HG02885 (cell line): ENCODE data around the gene RUNX1.

Experiments
- ATAC-seq: cut with Tn5 transposase; IDR thresholded peaks from one replicate; pipeline ENCODE4 v1.9.1; 2021; ENCODE audit warnings: mild to moderate bottlenecking; ENCODE audit not compliant: unreplicated experiment, poor library complexity

RUNX1 gene

GRCh38 chr21:34844013-34844923 is 204.8 kb downstream of the RUNX1 start:
- ATAC-seq, result no peak

GRCh38 chr21:34843562-34843961 is 205.5 kb downstream of the RUNX1 start:
- ATAC-seq, result no peak

DNA sequence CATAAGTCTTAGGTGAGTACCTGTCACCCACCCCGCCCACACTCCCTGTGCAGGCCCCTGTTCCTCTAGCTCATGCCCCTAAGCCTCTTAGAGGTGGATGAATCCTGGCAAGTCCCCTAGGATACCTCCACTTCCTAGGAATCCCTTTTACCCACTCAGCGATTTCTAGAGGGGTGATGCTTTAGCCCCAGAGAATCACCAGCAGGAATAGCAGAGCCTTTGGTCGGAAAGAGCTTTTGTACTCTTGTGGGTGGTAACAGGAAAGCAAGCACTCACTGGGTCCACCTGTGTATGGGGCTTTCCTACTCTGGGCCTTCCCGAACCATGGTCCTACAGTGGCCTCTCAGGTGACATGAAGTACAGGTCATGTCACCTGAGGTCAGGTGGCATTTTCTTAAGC is 207.9 kb downstream of the RUNX1 start:
- no peak for ATAC-seq

DNA sequence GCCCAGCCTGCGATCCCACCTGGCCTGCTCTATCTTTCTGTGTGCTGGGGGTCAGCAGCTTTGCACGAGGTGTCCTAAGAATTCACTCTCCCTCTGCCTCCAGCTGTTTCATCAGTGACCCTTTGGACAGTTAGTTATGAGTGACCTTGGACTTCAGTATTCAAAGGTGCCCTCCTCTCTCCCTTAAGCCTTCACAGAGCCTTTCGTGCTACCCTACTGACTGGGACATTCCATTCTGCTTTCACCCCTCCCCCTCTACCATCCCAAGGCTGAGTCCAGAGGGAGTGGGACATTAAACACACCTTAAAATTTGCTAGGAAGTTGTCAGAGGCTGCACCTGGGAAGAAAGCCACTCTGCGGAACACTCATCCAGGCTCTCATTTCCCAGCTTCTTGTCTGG is 208.4 kb downstream of the RUNX1 start:
- ATAC-seq, result no peak

DNA sequence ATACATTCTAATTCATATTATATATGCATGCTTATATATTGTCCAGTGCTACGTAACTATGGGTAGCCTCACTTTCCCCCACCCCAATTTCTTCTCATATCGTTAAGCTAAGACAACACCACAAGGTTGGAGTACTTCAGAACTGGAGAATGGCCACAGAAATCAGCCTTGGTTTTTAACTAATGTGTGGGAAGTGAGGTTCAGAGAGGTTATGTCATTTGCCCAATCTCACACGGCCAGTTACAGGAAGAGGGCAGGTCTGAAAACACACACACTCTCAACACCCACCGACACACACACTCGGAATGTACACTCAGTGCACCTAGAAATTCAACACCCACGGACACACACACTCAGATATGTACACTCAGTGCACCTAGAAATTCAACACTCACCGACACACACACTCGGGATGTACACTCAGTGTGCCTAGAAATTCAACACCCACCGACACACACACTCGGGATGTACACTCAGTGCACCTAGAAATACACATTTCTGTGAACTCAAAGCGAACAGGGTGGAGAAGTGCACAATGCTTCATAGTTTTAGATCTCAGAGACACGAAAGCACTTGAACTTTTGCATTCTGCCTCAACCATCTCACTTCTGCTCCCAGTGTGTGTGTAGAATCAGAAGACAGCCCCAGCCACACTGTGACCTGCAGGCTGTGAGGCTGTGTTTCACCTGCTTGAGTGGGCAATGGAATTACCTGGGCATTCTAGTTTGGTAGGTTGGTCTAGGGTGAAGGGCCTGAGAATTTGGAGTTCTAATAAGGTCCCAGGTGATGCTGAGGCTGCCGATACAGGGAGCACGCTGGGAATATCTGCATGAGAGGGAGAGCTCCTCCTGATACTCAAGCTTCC is 209.9 kb downstream of the RUNX1 start:
- ATAC-seq, result no peak

- no peak for ATAC-seq
Observed at GRCh38 chr21:34836933-34837505, 212.1 kb downstream of the RUNX1 start.

DNA sequence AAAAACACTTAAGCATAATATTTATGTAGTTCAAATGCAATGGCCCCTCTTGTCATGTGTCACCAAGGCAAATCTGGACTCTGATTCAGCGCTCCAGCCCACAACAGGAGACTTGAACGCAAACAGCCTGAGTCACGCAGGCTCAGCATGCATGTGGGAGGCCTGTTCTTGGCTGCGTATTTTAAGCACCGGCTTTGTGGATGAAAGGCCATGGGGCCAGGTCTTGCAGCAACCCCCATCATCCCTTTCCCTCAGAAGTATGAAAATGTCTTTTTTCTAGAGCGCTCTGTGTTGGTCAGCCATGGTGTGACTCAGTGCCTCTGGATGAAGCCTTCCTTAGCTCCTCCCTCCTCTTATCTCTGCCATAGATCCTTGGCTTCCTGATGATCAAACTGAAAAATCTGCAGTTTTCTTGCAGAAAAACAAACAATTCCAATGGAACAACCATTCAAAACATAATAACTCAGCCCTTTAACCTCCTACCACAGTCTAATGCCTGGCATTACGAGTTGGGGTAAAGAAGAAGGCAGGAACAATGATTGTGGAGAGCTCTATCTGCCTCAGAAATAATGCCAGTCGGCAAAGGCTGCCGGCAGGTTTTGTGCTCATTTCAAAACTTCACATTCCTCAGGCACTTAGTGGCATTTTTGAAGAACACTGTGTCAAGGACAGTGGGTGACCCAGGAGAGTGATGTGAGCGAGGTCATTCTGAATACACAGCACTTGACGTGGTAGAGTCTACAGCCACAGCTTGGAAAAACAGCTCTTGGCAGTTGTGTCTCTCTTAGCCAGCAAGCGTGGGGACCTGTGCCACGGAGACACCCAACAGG is 212.8 kb downstream of the RUNX1 start:
- ATAC-seq, result no peak

DNA sequence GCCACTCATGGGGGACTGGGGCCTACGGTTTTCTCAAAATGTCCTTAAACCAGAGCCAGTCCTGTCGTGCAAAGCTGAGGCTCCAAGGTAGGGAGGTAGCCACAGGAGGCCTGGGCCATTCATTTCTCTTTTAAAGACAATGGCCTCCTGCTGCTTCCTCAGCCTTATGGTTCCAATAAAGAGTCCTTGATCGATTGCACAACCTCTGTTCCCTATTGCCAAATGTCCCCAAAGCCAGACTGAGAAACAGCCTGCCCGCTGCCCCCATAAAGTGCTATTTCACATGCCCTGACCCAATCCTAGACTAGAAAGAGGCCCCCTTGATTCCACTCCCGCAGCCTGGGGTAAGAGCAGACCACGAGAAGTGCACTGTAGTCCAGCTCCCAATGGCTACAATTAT is 213.6 kb downstream of the RUNX1 start:
- ATAC-seq, result no peak

DNA sequence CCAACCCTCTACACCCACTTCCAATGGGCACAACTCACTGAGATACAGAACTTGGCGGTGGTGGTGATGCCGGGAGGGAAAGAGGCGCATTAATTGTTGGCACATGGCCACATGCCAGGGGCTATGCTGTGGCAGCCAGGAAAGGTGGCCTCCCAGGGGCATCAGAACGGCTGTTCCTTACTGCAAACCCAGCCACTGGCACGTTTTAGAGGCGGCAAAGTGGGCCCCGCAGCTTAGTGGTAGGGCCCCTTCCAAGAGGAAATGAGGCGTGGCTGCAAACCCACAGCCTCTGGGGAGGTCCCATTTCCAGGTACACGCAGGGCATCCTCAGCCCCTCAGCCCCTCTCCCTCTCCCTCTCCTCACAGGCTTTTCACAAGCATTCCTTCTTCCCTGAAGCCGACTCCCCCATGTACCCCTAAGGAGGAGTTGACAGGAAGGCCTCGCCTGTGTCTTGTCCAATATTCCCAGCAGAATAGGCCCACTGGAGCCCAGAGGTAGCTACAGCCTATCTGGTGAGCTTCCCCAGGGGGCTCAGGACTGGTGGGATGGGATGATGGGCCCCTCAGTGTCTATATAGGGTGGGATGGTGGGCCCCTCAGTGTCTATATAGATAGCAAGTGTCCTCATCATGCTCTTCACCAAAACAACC is 214.1 kb downstream of the RUNX1 start:
- ATAC-seq, result no peak

GRCh38 chr21:34834290-34834689 is 214.8 kb downstream of the RUNX1 start:
- no peak for ATAC-seq

GRCh38 chr21:34833465-34833864 is 215.6 kb downstream of the RUNX1 start:
- no peak for ATAC-seq

DNA sequence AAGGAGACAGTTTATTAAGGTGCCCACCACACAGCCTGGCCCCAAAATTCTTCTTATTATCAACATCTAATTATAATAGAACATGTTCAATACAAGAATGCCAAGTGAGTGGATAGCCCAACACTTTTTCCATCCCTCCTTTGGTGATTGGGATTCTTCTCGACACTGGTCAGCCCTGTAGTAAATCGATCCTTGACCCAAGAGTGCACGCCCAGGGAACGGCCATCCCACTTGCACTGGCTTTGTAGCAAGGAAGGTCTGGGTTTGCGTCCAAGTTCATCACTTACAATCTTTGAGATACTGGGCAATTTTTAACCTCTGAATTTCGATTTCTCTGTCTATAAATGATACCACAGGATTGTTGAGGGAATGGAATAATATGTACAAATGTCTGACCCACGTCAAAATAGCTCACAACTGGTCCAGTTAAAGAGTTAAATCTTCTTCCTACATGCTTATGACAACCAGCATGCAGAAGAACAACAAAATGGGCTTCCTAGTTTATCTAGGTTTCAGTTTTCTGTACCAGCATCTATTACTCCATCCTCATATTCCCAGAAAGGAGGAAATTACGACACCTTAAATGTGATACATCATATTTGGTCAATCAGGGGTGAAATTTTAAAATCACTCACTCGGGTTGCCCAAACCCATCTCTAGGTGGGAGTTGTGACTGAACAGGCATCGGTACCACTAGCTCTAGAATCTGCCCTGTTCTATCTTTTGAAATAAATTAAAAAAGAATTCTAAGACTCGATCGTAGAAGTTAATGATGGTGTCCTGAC is 218.5 kb downstream of the RUNX1 start:
- no peak for ATAC-seq

DNA sequence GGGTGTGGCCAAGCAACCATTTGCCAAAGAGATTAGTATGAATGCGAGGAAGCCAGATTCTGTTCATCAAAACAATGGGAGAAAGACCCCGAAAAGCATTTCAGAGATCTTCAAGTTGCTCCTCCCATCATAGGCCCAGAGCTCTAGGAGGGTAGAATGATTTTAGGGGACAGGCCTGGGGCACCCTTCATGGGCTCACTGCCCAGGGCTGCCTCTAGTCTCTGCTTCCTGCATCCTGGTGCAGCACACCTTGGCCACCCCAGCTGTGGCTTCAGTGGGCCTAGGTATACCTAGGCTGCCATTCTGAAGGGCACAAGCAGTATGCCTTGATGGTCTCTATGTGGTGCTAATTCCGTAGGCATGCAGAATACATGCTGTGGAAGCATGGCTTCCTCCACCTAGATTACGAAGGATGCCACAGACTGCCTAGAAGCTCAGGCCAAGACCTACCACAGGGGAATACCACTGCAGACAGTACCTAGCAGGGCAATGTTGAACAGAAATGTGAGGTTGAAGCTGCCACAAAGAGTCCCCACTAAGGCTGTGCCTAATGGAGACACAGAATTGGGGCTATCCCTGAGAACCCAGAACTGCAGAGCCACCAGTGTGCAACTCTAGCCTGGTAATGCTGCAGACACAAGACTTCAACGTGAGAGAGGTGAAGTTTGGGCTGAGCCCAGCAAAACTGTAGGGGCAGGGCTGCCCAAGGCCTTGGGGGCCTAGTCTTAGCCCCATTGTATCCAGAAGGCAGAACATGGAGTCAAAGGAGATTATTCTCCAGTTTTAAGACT is 221.5 kb downstream of the RUNX1 start:
- ATAC-seq, result no peak

GRCh38 chr21:34826836-34827235 is 222.3 kb downstream of the RUNX1 start:
- no peak for ATAC-seq

DNA sequence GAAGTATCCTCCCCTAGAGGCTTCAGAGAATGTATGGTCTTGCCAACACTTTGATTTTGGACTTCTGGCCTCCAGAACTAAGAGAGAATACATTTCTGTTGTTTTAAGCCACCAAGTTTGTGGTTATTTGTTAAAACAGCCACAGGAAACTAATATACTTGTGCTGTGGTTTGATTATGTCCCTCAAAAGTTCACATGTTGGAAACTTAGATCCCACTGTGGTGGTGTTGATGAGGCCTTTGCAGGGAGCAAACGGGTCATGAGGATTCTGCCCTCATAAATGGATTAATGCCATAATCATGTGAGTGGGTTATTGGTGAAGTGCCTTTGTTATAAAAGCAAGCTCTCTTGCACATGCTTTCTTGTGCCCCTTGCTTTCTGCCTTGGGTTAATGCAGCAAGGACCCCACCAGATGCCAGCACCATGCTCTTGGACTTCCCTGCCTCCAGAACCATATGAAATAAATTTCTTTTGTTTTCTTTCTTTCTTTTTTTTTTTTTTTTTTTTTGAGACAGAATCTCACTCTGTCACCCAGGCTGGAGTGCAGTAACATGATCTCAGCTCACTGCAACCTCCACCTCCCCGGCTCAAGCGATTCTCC is 223.1 kb downstream of the RUNX1 start:
- ATAC-seq, result no peak

GRCh38 chr21:34825101-34825500 is 224.0 kb downstream of the RUNX1 start:
- ATAC-seq, result no peak

DNA sequence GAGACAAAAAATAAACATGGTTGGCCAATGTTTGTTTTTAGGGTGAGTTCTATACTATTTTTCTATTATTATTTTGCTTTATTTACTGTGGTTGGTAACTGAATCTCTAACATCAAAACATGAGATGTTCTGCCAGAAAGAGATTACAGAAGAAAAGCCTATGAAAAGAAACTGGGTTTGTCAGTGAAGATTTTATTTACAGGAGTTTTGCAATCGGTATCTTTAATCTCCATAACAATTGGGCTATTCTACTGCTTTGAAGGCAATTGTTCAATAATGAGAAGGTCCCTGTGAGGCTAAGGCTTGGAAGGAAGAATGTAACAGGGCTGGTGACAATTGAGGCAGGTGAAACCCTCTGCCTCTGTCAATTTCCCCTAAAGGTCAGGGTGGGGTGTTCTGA is 224.8 kb downstream of the RUNX1 start:
- no peak for ATAC-seq

GRCh38 chr21:34822942-34823341 is 226.2 kb downstream of the RUNX1 start:
- ATAC-seq, result no peak
